Measurements from ENCODE around the gene MFSD6. TPM values are rescaled to one million over a fixed set of nuclear protein-coding genes. Genes with fewer than 3 reads are reported as not detected.

The MFSD6 gene
- total and polyA plus RNA-seq, 2 donors (not counting 1 experiment from before 2014, with no cell fraction given): 31.4 to 50.8 TPM

GRCh38 chr2:190459881-190460280 lies 51.7 kb downstream of the MFSD6 start:
- Histone ChIP-seq H3K27me3 (ENCODE audit: control insufficient read depth, insufficient read depth, low read length) (no peaks in the 10 kb centered on the region), H3K4me1 (ENCODE audit: control insufficient read depth, extremely low read depth, insufficient read depth, low read length) (no peaks in the 10 kb centered on the region), H3K36me3 (ENCODE audit: control insufficient read depth, insufficient read depth, low read length) (no peaks in the 10 kb centered on the region), H3K9ac (ENCODE audit: insufficient read depth, low read length) (no peak overlapping the region), H4K20me1 (ENCODE audit: control insufficient read depth, extremely low read depth, insufficient read depth, low read length) (no peaks in the 10 kb centered on the region), H3K27ac (ENCODE audit: insufficient read depth, low read length) (no peak overlapping the region), H3K4me2 (ENCODE audit: extremely low read depth, insufficient read depth, low read length) (no peak overlapping the region), H2AFZ (ENCODE audit: low read length) (no peak overlapping the region), H3K9me3 (ENCODE audit: control insufficient read depth, insufficient read depth, low read depth, low read length) (no peaks in the 10 kb centered on the region), H3K79me2 (ENCODE audit: control insufficient read depth, insufficient read depth, low read length) (no peaks in the 10 kb centered on the region), H3K4me3 (replicated peaks in 1 of 4; ENCODE audit: control extremely low read depth in 1 of 4, insufficient read depth in 1 of 4, low read depth in 3 of 4, low read length in 4 of 4) (no peak overlapping the region)
- no peak for TF ChIP-seq CTCF (conservative IDR thresholded peaks at IDR 0.05 in 1 of 2, IDR thresholded peaks at IDR 0.05 in 1 of 2; ENCODE audit: low read depth in 1 of 2, low read length in 2 of 2)
- TF ChIP-seq EZH2 (IDR thresholded peaks at IDR 0.05; ENCODE audit: low read length, missing control alignments): no peak
- no peak for DNase-seq (ENCODE audit: low read depth in 2 of 2)

GRCh38 chr2:190460487-190460886 lies 52.3 kb downstream of the MFSD6 start:
- no peak for DNase-seq (ENCODE audit: low read depth in 2 of 2)
- H3K9me3 ChIP-seq (ENCODE audit: control insufficient read depth, insufficient read depth, low read depth, low read length): no peaks in the 10 kb centered on the region
- H2AFZ ChIP-seq (ENCODE audit: low read length): no peak overlapping the region
- H3K9ac ChIP-seq (ENCODE audit: insufficient read depth, low read length): no peak overlapping the region
- no peaks in the 10 kb centered on the region for H3K4me1 ChIP-seq (ENCODE audit: control insufficient read depth, extremely low read depth, insufficient read depth, low read length)
- H3K27ac ChIP-seq (ENCODE audit: insufficient read depth, low read length): no peak overlapping the region
- H3K27me3 ChIP-seq (ENCODE audit: control insufficient read depth, insufficient read depth, low read length): no peaks in the 10 kb centered on the region
- TF ChIP-seq EZH2 (IDR thresholded peaks at IDR 0.05; ENCODE audit: low read length, missing control alignments): no peak
- TF ChIP-seq CTCF (conservative IDR thresholded peaks at IDR 0.05 in 1 of 2, IDR thresholded peaks at IDR 0.05 in 1 of 2; ENCODE audit: low read depth in 1 of 2, low read length in 2 of 2): no peak
- H4K20me1 ChIP-seq (ENCODE audit: control insufficient read depth, extremely low read depth, insufficient read depth, low read length): no peaks in the 10 kb centered on the region
- H3K4me3 ChIP-seq (replicated peaks in 1 of 4; ENCODE audit: control extremely low read depth in 1 of 4, insufficient read depth in 1 of 4, low read depth in 3 of 4, low read length in 4 of 4): no peak overlapping the region
- no peaks in the 10 kb centered on the region for H3K79me2 ChIP-seq (ENCODE audit: control insufficient read depth, insufficient read depth, low read length)
- no peak overlapping the region for H3K4me2 ChIP-seq (ENCODE audit: extremely low read depth, insufficient read depth, low read length)
- H3K36me3 ChIP-seq (ENCODE audit: control insufficient read depth, insufficient read depth, low read length): no peaks in the 10 kb centered on the region

GRCh38 chr2:190462181-190462580 lies 54.0 kb downstream of the MFSD6 start:
- H3K4me3 ChIP-seq (replicated peaks in 1 of 4; ENCODE audit: control extremely low read depth in 1 of 4, insufficient read depth in 1 of 4, low read depth in 3 of 4, low read length in 4 of 4): no peak overlapping the region
- no peaks in the 10 kb centered on the region for H4K20me1 ChIP-seq (ENCODE audit: control insufficient read depth, extremely low read depth, insufficient read depth, low read length)
- H3K36me3 ChIP-seq (ENCODE audit: control insufficient read depth, insufficient read depth, low read length): no peaks in the 10 kb centered on the region
- H3K79me2 ChIP-seq (ENCODE audit: control insufficient read depth, insufficient read depth, low read length): no peaks in the 10 kb centered on the region
- TF ChIP-seq CTCF (conservative IDR thresholded peaks at IDR 0.05 in 1 of 2, IDR thresholded peaks at IDR 0.05 in 1 of 2; ENCODE audit: low read depth in 1 of 2, low read length in 2 of 2) (no peak), EZH2 (IDR thresholded peaks at IDR 0.05; ENCODE audit: low read length, missing control alignments) (no peak)
- H3K27ac ChIP-seq (ENCODE audit: insufficient read depth, low read length): no peak overlapping the region
- peaks cover 8% of the 10 kb centered on the region for H3K4me1 ChIP-seq (ENCODE audit: control insufficient read depth, extremely low read depth, insufficient read depth, low read length)
- H3K9ac ChIP-seq (ENCODE audit: insufficient read depth, low read length): no peak overlapping the region
- DNase-seq (ENCODE audit: low read depth in 2 of 2): no peak
- H3K4me2 ChIP-seq (ENCODE audit: extremely low read depth, insufficient read depth, low read length): no peak overlapping the region
- no peaks in the 10 kb centered on the region for H3K9me3 ChIP-seq (ENCODE audit: control insufficient read depth, insufficient read depth, low read depth, low read length)
- no peak overlapping the region for H2AFZ ChIP-seq (ENCODE audit: low read length)
- no peaks in the 10 kb centered on the region for H3K27me3 ChIP-seq (ENCODE audit: control insufficient read depth, insufficient read depth, low read length)
